ENCODE data around the gene GPR42. TPM values are rescaled to one million over a fixed set of nuclear protein-coding genes. Genes with fewer than 3 reads are reported as not detected.

The GPR42 gene
- total and polyA plus RNA-seq, 2 of the 4 experiments (the other 2 are of a cell fraction), result not detected

- TF ChIP-seq ELK1 (IDR thresholded peaks at IDR 0.05; ENCODE audit: borderline replicate concordance, low read depth, low read length), result no peak
Measured at GRCh38 chr19:35395382-35396199, 24.7 kb downstream of the GPR42 start (continued).

GRCh38 chr19:35396240-35396885 lies 25.5 kb downstream of the GPR42 start:
- no peak overlapping the region for H3K27ac ChIP-seq (ENCODE audit: insufficient read depth, low read length)
- BruUV-seq (replicated peaks), result no TSS peak
- H2BK120ac ChIP-seq (ENCODE audit: low read depth, low read length), result no peak overlapping the region
- H3K18ac ChIP-seq (ENCODE audit: low read depth, low read length), result no peak overlapping the region
- no peak overlapping the region for H4K91ac ChIP-seq (ENCODE audit: insufficient read depth, low read depth, low read length)
- H2AK9ac ChIP-seq (replicated peaks; ENCODE audit: low read depth, low read length, poor library complexity), result no peak overlapping the region
- dilution Hi-C loops (cut with HindIII; ENCODE audit: low sequenced_read_pairs, unreplicated experiment) (no loop called here), in situ Hi-C loops (cut with MboI; ENCODE audit: low sequenced_read_pairs) (no loop called here), intact Hi-C loops (cut with micrococcal nuclease) (no loop called here)
- no peak overlapping the region for H2BK15ac ChIP-seq (ENCODE audit: low read depth, low read length)
- no peak overlapping the region for H3K56ac ChIP-seq (ENCODE audit: extremely low read depth, insufficient read depth, low read length)
- H2BK20ac ChIP-seq (ENCODE audit: low read depth, low read length), result no peak overlapping the region
- no peak overlapping the region for H2AFZ ChIP-seq (replicated peaks; ENCODE audit: low read length, poor library complexity)
- no peaks in the 10 kb centered on the region for H3K79me1 ChIP-seq (ENCODE audit: low read depth in 1 of 2, low read length in 2 of 2)
- no peaks in the 10 kb centered on the region for H3K36me3 ChIP-seq (ENCODE audit: control insufficient read depth, insufficient read depth, low read length)
- no peak overlapping the region for H3K4me3 ChIP-seq (ENCODE audit: insufficient read depth, low read depth, low read length)
- no peaks in the 10 kb centered on the region for H3K9me1 ChIP-seq (ENCODE audit: insufficient read depth, low read length)
- DNase-seq (no peak), ATAC-seq (ENCODE audit: low read depth) (no peak)
- ChIA-PET CTCF (interaction anchor here (0.6 to 0.7 kb wide), 2 partner anchors 306 to 838 kb away, joined by 6 to 8 read pairs; no protein-coding TSS in a partner anchor), POLR2A (ENCODE audit: unreplicated experiment) (no interaction called here)
- H3K4me2 ChIP-seq (ENCODE audit: low read depth, low read length), result no peak overlapping the region
- peaks cover 3% of the 10 kb centered on the region; the same call in 1 of the 2 replicates for H3K27me3 ChIP-seq (ENCODE audit: control insufficient read depth, insufficient read depth, low read length)
- H3K9me3 ChIP-seq (ENCODE audit: control insufficient read depth, insufficient read depth, low read length), result no peaks in the 10 kb centered on the region
- no peak overlapping the region for H3K23ac ChIP-seq (ENCODE audit: low read depth, low read length)
- no peak overlapping the region for H2AK5ac ChIP-seq (ENCODE audit: low read depth, low read length)
- TF ChIP-seq MXI1 (IDR thresholded peaks at IDR 0.05; ENCODE audit: borderline replicate concordance, low read depth, low read length), result no peak
- TF ChIP-seq RAD21 (IDR thresholded peaks at IDR 0.05; ENCODE audit: low read length), result no peak
- no peak for TF ChIP-seq CHD1 (IDR thresholded peaks at IDR 0.05; ENCODE audit: low read depth, low read length)
- no peak for TF ChIP-seq SMC3 (IDR thresholded peaks at IDR 0.05; ENCODE audit: low read depth, low read length)
- peak; percentile 51 for TF ChIP-seq CEBPB (IDR thresholded peaks at IDR 0.05; ENCODE audit: low read depth, low read length)
- WGBS, 2 experiments (ENCODE audit: extremely low coverage in 2 of 2, insufficient read length in 1 of 2), result 61% methylated on average over 3 of the region's 14 CpGs; no CpG with 5 or more reads in 1 of the 2 experiments
- H4K8ac ChIP-seq (ENCODE audit: low read depth in 2 of 2, low read length in 2 of 2), result no peak overlapping the region
- H3K4me1 ChIP-seq (ENCODE audit: control insufficient read depth, insufficient read depth, low read length), result no peaks in the 10 kb centered on the region
- H3K4ac ChIP-seq (ENCODE audit: low read depth, low read length), result no peak overlapping the region
- H4K5ac ChIP-seq (ENCODE audit: low read depth, low read length), result no peak overlapping the region
- H4K20me1 ChIP-seq (ENCODE audit: insufficient read depth, low read length), result no peaks in the 10 kb centered on the region
- no peak overlapping the region for H3K9ac ChIP-seq (ENCODE audit: low read depth, low read length)
- H3K14ac ChIP-seq (replicated peaks; ENCODE audit: low read depth, low read length), result no peak overlapping the region
- H2BK5ac ChIP-seq (ENCODE audit: low read depth, low read length, poor library complexity, severe bottlenecking), result no peak overlapping the region
